Epithelial cell of proximal tubule (primary cell): ENCODE measurements around the gene TNFRSF18. TPM values are rescaled to one million over a fixed set of nuclear protein-coding genes. Genes with fewer than 3 reads are reported as not detected.

Experiments used
- DNase-seq: peaks from one replicate; pipeline ENCODE4 v3.0.0-alpha.2; 2011; ENCODE audit warnings: low read depth
- H3K4me3 ChIP-seq: 2 replicates; pipeline ENCODE4 v1.5.1; 2011; ENCODE audit warnings: low read depth, mild to moderate bottlenecking, low read length
- CTCF ChIP-seq: conservative IDR thresholded peaks from 2 replicates; pipeline ENCODE4 v1.5.1; 2012; ENCODE audit warnings: low read depth, mild to moderate bottlenecking, low read length
- total RNA-seq: library from RNA; depleted of rRNA; stranded (reverse); fragments of >200 nt; gene quantifications from 2 replicates; pipeline ENCODE4 v1.2.3, GENCODE V29; 2015

Gene TNFRSF18
- total RNA-seq, 1 donor from 2014 or later, result 3.1 TPM

- no peak overlapping the region for H3K4me3 ChIP-seq
- no peak for TF ChIP-seq CTCF
- no peak for DNase-seq
These were observed 11.7 kb downstream of the TNFRSF18 start for GRCh38 chr1:1194723-1195122.

DNA sequence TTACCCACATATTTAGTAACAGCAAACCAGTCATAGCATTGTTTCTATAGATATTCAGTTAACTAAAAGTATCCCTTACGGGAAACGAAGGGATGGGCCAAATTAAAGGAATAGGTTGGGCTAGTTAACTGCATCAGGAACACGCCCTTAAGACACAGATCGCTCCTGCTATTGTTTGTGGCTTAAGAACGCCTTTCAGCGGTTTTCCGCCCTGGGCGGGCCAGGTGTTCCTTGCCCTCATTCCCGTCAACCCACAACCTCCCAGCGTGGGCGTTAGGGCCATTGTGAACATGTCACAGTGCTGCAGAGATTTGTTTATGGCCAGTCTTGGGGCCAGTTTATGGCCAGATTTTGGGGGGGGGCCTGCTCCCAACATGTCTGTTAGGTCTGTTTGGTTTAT is 14.7 kb downstream of the TNFRSF18 start:
- DNase-seq, result no peak
- TF ChIP-seq CTCF, result no peak
- H3K4me3 ChIP-seq, result no peak overlapping the region

DNA sequence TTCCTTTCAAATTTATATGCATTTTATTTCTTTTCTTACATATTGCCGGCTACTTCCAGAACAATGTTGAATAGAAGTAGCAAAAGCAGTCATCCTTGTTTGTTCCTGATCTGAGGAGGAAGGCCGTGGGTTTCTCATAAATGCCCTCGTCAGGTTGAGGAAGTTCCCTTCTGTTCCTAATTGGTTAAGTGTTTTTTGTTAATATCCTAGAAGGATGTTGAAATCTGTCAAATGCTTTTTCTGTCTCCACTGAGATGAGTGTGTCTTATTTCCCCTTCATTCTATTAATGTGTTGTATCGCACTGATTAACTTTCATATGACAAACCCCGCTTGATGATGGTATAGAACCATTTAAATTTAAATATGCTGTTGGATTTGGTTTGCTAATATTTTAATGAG is 17.3 kb downstream of the TNFRSF18 start:
- H3K4me3 ChIP-seq, result no peak overlapping the region
- no peak for TF ChIP-seq CTCF

DNA sequence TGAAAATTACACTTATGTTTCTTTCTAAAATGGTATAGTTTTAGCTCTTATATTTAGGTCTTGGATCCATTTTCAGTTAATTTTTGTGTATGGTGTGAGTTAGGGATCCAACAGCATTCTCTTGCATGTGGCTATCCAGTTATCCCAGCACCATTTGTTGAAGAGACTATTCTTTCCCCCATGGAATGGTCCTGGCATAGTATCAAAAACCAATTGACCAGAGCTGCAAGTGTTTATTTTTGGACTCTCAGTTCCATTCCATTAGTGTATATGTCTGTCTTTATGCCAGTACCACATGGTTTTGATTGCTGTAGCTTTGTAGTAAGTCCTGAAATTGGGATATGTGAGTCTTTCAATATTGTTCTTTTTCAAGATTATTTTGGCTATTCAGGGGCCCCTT is 18.5 kb downstream of the TNFRSF18 start:
- no peak for TF ChIP-seq CTCF
- H3K4me3 ChIP-seq, result no peak overlapping the region
- no peak for DNase-seq

More for the DNA sequence above, 17.3 kb downstream of the TNFRSF18 start:
- no peak for DNase-seq

DNA sequence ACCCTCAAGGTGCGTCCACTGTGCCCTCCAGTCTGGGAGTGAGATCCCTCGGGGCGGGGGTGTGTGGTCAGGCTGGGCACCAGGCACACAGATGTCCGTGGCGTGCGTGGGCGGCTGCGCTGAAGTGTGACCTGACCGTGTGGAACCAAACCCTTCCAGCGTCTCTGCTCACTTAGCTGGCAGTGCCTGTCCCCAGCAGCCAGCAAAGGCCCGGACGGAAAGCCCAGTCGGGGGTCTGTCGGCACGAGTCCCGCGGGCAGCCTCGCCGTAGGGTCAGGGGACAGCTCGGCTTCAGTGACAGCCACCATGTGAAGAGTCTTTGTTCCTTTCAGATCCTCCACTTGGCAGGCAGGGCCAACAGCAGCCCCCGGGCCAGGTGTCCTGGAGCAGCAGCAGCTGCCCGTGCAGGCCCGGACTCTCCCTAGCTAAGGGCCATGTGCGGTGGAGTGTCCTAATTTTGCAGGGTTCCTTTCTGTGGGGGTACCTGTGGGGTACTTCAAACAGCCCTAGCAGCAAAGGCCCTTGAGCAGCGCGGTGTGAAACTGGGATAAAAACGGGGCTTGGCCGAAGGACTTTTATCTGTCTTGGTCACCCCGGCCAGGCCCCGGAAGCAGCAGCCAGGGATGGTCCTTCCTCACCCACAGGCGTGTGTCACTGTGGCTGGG is 21.2 kb downstream of the TNFRSF18 start:
- TF ChIP-seq CTCF, result no peak
- no peak overlapping the region for H3K4me3 ChIP-seq
- DNase-seq, result no peak

DNA sequence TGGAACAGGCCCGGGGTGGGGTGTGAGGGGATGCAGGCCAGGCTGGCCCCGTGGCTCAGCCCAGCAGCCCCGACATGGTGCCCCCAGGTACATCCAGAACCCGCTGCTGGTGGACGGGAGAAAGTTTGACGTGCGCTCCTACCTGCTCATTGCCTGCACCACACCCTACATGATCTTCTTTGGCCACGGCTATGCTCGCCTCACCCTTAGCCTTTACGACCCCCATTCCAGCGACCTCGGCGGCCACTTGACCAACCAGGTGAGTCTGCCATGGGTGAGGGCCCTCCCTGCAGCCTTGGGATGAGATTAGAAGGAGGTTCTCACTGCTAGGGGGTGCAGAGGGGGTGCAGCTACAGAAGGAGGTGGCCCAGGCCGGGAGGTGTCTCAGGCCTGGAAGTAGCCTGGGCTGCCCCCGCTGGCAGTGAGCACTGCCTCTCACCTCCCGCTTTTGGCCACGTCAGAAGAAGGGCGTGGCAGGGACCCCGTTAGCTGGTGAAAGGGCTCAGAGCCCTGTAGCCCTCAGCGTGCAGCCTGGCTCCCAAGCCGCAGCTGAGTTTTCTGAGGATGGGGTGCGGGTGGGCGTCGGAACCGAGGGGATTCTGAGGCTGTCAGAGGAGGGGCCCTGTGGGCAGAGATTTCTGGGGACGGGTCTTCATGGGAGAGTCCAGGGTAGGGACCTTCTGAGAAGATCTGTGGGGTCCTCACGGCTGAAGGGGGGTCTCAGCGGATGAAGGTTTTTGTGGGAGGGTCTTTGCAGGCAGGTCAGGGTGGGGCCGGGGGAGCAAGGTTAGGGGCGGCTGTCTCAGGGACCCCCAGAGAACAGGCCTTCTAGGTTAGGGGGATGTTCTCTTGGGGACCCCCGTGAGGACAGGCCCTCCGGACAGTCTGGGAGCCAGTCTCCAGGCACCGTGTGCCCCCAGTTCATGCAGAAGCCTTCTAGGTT is 22.3 kb downstream of the TNFRSF18 start:
- no peak for TF ChIP-seq CTCF
- no peak for DNase-seq
- no peak overlapping the region for H3K4me3 ChIP-seq
